Mesothelial cell of epicardium (in vitro differentiated cells): ENCODE results near the gene RDX. TPM values are rescaled to one million over a fixed set of nuclear protein-coding genes. Genes with fewer than 3 reads are reported as not detected.

Experiments used
- DNase-seq, 2 experiments: peaks; one replicate each; pipeline ENCODE4 v3.0.0; 2021; ENCODE audit warnings: low spot score in 2 of 2; ENCODE audit not compliant: unreplicated experiment in 2 of 2
- H3K27ac Mint-ChIP-seq: 2 replicates; pipeline ENCODE4 v1.8.0; 2021; ENCODE audit warnings: mixed read lengths
- H3K27me3 Mint-ChIP-seq: 2 replicates; pipeline ENCODE4 v1.8.0; 2021; ENCODE audit warnings: low read depth, mixed read lengths
- H3K36me3 Mint-ChIP-seq: 2 replicates; pipeline ENCODE4 v1.8.0; 2021; ENCODE audit warnings: mixed read lengths
- H3K4me1 Mint-ChIP-seq: 2 replicates; pipeline ENCODE4 v1.8.0; 2021; ENCODE audit warnings: mixed read lengths
- H3K4me3 Mint-ChIP-seq: 2 replicates; pipeline ENCODE4 v1.8.0; 2021; ENCODE audit warnings: mild to moderate bottlenecking, moderate library complexity, mixed read lengths
- H3K9me3 Mint-ChIP-seq: 2 replicates; pipeline ENCODE4 v1.8.0; 2021; ENCODE audit warnings: mixed read lengths
- CTCF ChIP-seq: fragments of 200-600 bp; sonication (generic); IDR thresholded peaks from one replicate; pipeline ENCODE4 v1.5.0; 2021; ENCODE audit warnings: antibody characterized with exemption; ENCODE audit not compliant: unreplicated experiment
- total RNA-seq: library from RNA; stranded (reverse); gene quantifications from 3 replicates; pipeline ENCODE4 v1.2.1, GENCODE V29; 2021

Gene RDX
- total RNA-seq, 1 donor from 2014 or later, result 117 TPM

GRCh38 chr11:110186456-110186855, 110.0 kb downstream of the RDX start:
- no peaks in the 10 kb centered on the region for H3K27me3 Mint-ChIP-seq
- H3K9me3 Mint-ChIP-seq, result peaks cover 10% of the 10 kb centered on the region
- TF ChIP-seq CTCF, result no peak
- H3K4me1 Mint-ChIP-seq, result no peaks in the 10 kb centered on the region
- H3K4me3 Mint-ChIP-seq, result no peak overlapping the region
- DNase-seq, result no peak
- H3K27ac Mint-ChIP-seq, result no peak overlapping the region
- H3K36me3 Mint-ChIP-seq, result no peaks in the 10 kb centered on the region

- no peak overlapping the region for H3K4me3 Mint-ChIP-seq
- TF ChIP-seq CTCF, result no peak
- H3K27me3 Mint-ChIP-seq, result no peaks in the 10 kb centered on the region
- H3K9me3 Mint-ChIP-seq, result peaks cover 3% of the 10 kb centered on the region
- H3K4me1 Mint-ChIP-seq, result no peaks in the 10 kb centered on the region
- H3K36me3 Mint-ChIP-seq, result no peaks in the 10 kb centered on the region
- no peak for DNase-seq
- H3K27ac Mint-ChIP-seq, result no peak overlapping the region
Observed at GRCh38 chr11:110185599-110185998, 110.8 kb downstream of the RDX start.

GRCh38 chr11:110185121-110185591, 111.3 kb downstream of the RDX start:
- no peak for TF ChIP-seq CTCF
- Mint-ChIP-seq H3K27ac (no peak overlapping the region), H3K4me1 (no peaks in the 10 kb centered on the region), H3K27me3 (no peaks in the 10 kb centered on the region), H3K36me3 (no peaks in the 10 kb centered on the region), H3K9me3 (no peaks in the 10 kb centered on the region), H3K4me3 (no peak overlapping the region)
- DNase-seq, result no peak

- H3K27me3 Mint-ChIP-seq, result no peaks in the 10 kb centered on the region
- no peaks in the 10 kb centered on the region for H3K4me1 Mint-ChIP-seq
- TF ChIP-seq CTCF, result no peak
- no peak overlapping the region for H3K4me3 Mint-ChIP-seq
- no peaks in the 10 kb centered on the region for H3K36me3 Mint-ChIP-seq
- H3K27ac Mint-ChIP-seq, result no peak overlapping the region
- H3K9me3 Mint-ChIP-seq, result no peaks in the 10 kb centered on the region
- DNase-seq, result no peak
Observed at GRCh38 chr11:110184456-110184855, 112.0 kb downstream of the RDX start.

- no peaks in the 10 kb centered on the region for H3K27me3 Mint-ChIP-seq
- no peak for TF ChIP-seq CTCF
- H3K4me1 Mint-ChIP-seq, result no peaks in the 10 kb centered on the region
- DNase-seq, result no peak
- H3K4me3 Mint-ChIP-seq, result no peak overlapping the region
- H3K27ac Mint-ChIP-seq, result no peak overlapping the region
- no peaks in the 10 kb centered on the region for H3K9me3 Mint-ChIP-seq
- no peaks in the 10 kb centered on the region for H3K36me3 Mint-ChIP-seq
Observed at GRCh38 chr11:110182886-110183285, 113.5 kb downstream of the RDX start.

- no peak for TF ChIP-seq CTCF
- Mint-ChIP-seq H3K4me1 (peaks cover 12% of the 10 kb centered on the region), H3K27ac (no peak overlapping the region), H3K27me3 (no peaks in the 10 kb centered on the region), H3K9me3 (no peaks in the 10 kb centered on the region), H3K36me3 (no peaks in the 10 kb centered on the region), H3K4me3 (no peak overlapping the region)
- DNase-seq, result no peak
Observed at GRCh38 chr11:110179064-110179463, 117.3 kb downstream of the RDX start.
